Hepatocyte (in vitro differentiated cells): ENCODE results near the gene ADAMTS9. TPM values are rescaled to one million over a fixed set of nuclear protein-coding genes. Genes with fewer than 3 reads are reported as not detected.

Source experiments
- DNase-seq: peaks from one replicate; pipeline ENCODE4 v3.0.0-alpha.2; 2016; ENCODE audit warnings: low spot score
- H2AFZ ChIP-seq: fragments of 200-600 bp; sonication (generic); 2 replicates; pipeline ENCODE4 v1.6.0; 2016; ENCODE audit warnings: antibody characterized with exemption, mild to moderate bottlenecking
- H3K27ac ChIP-seq: fragments of 200-600 bp; sonication (generic); 2 replicates; pipeline ENCODE4 v1.5.1; 2016; ENCODE audit warnings: mild to moderate bottlenecking
- H3K27me3 ChIP-seq: fragments of 200-600 bp; sonication (generic); 2 replicates; pipeline ENCODE4 v1.6.1; 2016
- H3K36me3 ChIP-seq: fragments of 200-600 bp; sonication (generic); replicated peaks from 2 replicates; pipeline ENCODE4 v1.5.1; 2016; ENCODE audit warnings: low read depth; ENCODE audit not compliant: insufficient read depth
- H3K4me1 ChIP-seq: fragments of 200-600 bp; sonication (generic); 2 replicates; pipeline ENCODE4 v1.5.1; 2016; ENCODE audit warnings: mild to moderate bottlenecking, moderate library complexity; ENCODE audit not compliant: insufficient read depth
- H3K4me2 ChIP-seq: fragments of 200-600 bp; sonication (generic); 2 replicates; pipeline ENCODE4 v1.6.0; 2016
- H3K4me3 ChIP-seq: fragments of 200-600 bp; sonication (generic); 2 replicates; pipeline ENCODE4 v1.5.1; 2016; ENCODE audit warnings: mild to moderate bottlenecking
- H3K79me2 ChIP-seq: fragments of 200-600 bp; sonication (generic); 2 replicates; pipeline ENCODE4 v1.6.0; 2017; ENCODE audit warnings: mild to moderate bottlenecking
- H3K9me2 ChIP-seq: fragments of 200-600 bp; sonication (generic); replicated peaks from 2 replicates; pipeline ENCODE4 v1.6.0; 2017; ENCODE audit warnings: mild to moderate bottlenecking; ENCODE audit not compliant: insufficient read depth
- H3K9me3 ChIP-seq: fragments of 200-600 bp; sonication (generic); 2 replicates; pipeline ENCODE4 v1.5.1; 2016; ENCODE audit warnings: low read depth, mild to moderate bottlenecking
- H4K20me1 ChIP-seq: fragments of 200-600 bp; sonication (generic); 2 replicates; pipeline ENCODE4 v1.6.0; 2016; ENCODE audit warnings: mild to moderate bottlenecking; ENCODE audit not compliant: insufficient read depth, poor library complexity, severe bottlenecking
- EZH2 ChIP-seq: fragments of 200-600 bp; sonication (generic); IDR thresholded peaks from 2 replicates; pipeline ENCODE4 v1.6.1; 2016; ENCODE audit warnings: antibody characterized with exemption, mild to moderate bottlenecking, borderline replicate concordance
- EZH2phosphoT487 ChIP-seq: fragments of 200-600 bp; sonication (generic); IDR thresholded peaks from one replicate; pipeline ENCODE4 v1.6.1; 2018; ENCODE audit warnings: antibody characterized with exemption, mild to moderate bottlenecking, low read depth, moderate library complexity; ENCODE audit not compliant: unreplicated experiment, severe bottlenecking
- whole genome bisulfite sequencing: methylation state at CpG from one replicate; pipeline ENCODE4 v1.1.6; 2016; ENCODE audit warnings: low lambda C conversion rate; ENCODE audit errors: missing lambda C conversion rate; 5-methylcytosine and 5-hydroxymethylcytosine counted together
- polyA plus RNA-seq: library from polyadenylated mRNA; unstranded; fragments of >200 nt; fragmentation: Nextera tagmentation; extraction: Ambion mirVana; gene quantifications from 2 replicates; pipeline ENCODE4 v1.2.1, GENCODE V29; 2016
- total RNA-seq: library from RNA; depleted of rRNA; stranded (reverse); fragments of >200 nt; gene quantifications from 2 replicates; pipeline ENCODE4 v1.2.3, GENCODE V29; 2014
- TF ChIP-seq, protein P1 (sequence below): fragments of 200-600 bp; sonication (generic); IDR thresholded peaks from 2 replicates; pipeline ENCODE4 v1.5.1; 2016; ENCODE audit warnings: antibody characterized with exemption, mild to moderate bottlenecking; ENCODE audit not compliant: poor library complexity

ADAMTS9 gene
- total and polyA plus RNA-seq, 2 experiments from 2014 or later, result 56.9 to 145 TPM

DNA sequence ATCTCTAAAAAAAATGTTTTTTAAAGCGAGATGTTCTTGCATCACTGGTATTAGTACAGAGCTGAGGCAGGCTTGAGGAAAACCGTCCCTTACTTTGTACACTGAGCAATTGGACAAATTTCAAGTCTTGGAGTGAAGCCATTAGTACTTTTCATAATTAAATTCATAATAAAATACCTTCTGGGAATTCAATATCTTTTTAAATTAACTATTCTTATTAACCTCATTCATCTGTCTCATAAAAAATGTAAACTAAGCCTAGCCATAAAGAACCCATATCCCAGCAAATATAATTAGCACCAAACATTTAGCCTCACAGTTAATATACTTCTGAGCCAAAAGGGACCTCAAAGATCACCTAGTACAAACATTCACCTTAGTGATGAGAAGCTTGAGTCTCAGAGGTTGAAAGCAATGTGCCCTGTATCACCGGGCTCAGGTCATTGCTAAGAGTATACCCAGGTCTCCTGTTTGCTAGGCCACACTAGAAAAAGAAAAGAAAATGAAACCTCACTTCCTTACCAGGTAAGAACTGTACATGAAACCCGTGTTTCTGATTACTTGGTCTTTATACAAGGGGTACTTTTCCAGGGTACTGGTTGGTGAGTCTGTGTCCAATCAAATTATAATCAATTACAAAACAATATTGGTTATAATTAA lies 192.5 kb downstream of the ADAMTS9 start:
- Histone ChIP-seq H2AFZ (no peak overlapping the region), H3K36me3 (no peaks in the 10 kb centered on the region), H3K79me2 (no peaks in the 10 kb centered on the region), H4K20me1 (no peaks in the 10 kb centered on the region), H3K27ac (no peak overlapping the region), H3K4me1 (peaks cover 23% of the 10 kb centered on the region), H3K27me3 (no peaks in the 10 kb centered on the region), H3K4me3 (no peak overlapping the region), H3K4me2 (no peak overlapping the region), H3K9me3 (no peaks in the 10 kb centered on the region), H3K9me2 (no peaks in the 10 kb centered on the region)
- DNase-seq, result no peak
- TF ChIP-seq EZH2phosphoT487 (no peak), EZH2 (no peak)
- TF ChIP-seq, protein P1, sequence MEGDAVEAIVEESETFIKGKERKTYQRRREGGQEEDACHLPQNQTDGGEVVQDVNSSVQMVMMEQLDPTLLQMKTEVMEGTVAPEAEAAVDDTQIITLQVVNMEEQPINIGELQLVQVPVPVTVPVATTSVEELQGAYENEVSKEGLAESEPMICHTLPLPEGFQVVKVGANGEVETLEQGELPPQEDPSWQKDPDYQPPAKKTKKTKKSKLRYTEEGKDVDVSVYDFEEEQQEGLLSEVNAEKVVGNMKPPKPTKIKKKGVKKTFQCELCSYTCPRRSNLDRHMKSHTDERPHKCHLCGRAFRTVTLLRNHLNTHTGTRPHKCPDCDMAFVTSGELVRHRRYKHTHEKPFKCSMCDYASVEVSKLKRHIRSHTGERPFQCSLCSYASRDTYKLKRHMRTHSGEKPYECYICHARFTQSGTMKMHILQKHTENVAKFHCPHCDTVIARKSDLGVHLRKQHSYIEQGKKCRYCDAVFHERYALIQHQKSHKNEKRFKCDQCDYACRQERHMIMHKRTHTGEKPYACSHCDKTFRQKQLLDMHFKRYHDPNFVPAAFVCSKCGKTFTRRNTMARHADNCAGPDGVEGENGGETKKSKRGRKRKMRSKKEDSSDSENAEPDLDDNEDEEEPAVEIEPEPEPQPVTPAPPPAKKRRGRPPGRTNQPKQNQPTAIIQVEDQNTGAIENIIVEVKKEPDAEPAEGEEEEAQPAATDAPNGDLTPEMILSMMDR, result no peak
- WGBS, result 76% methylated on average over 4 of the region's 4 CpGs

- H3K9me2 ChIP-seq, result no peaks in the 10 kb centered on the region
- H3K4me2 ChIP-seq, result no peak overlapping the region
- DNase-seq, result no peak
- no peak overlapping the region for H3K4me3 ChIP-seq
- no peaks in the 10 kb centered on the region for H4K20me1 ChIP-seq
- H2AFZ ChIP-seq, result no peak overlapping the region
- H3K27me3 ChIP-seq, result no peaks in the 10 kb centered on the region
- no peaks in the 10 kb centered on the region for H3K9me3 ChIP-seq
- H3K27ac ChIP-seq, result no peak overlapping the region
- peaks cover 30% of the 10 kb centered on the region for H3K4me1 ChIP-seq
- no peak for TF ChIP-seq EZH2
- no peak for TF ChIP-seq EZH2phosphoT487
- no peaks in the 10 kb centered on the region for H3K79me2 ChIP-seq
- H3K36me3 ChIP-seq, result no peaks in the 10 kb centered on the region
- 74% methylated on average over 2 of the region's 2 CpGs for WGBS
Measured at GRCh38 chr3:64494526-64494925, 193.3 kb downstream of the ADAMTS9 start.

DNA sequence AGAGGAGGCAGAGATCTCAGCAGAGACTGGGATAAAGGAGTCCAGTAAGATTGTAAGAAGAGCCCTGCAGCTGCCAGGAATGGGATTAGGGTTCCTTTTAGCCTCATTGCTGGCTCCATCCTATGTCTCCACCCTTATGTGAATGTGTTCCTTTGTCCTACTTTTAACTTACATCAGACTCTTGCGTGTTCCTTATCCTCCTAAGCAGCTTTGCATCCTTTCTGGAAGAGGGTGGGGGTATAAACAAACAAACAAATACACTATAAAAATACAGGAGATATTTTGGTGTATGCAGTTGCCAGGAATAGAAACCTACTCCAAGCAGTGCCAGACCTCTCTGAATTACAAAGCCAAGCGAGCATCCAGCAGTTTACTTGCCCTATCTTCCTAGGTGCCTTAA lies 194.7 kb downstream of the ADAMTS9 start:
- Histone ChIP-seq H2AFZ (no peak overlapping the region), H3K36me3 (no peaks in the 10 kb centered on the region), H4K20me1 (no peaks in the 10 kb centered on the region), H3K4me2 (no peak overlapping the region), H3K27me3 (no peaks in the 10 kb centered on the region), H3K4me3 (no peak overlapping the region), H3K79me2 (no peaks in the 10 kb centered on the region), H3K27ac (no peak overlapping the region), H3K9me3 (no peaks in the 10 kb centered on the region), H3K4me1 (peaks cover 36% of the 10 kb centered on the region), H3K9me2 (no peaks in the 10 kb centered on the region)
- 89% methylated on average over 2 of the region's 2 CpGs for WGBS
- no peak for DNase-seq
- no peak for TF ChIP-seq EZH2
- TF ChIP-seq, protein P1, result no peak
- TF ChIP-seq EZH2phosphoT487, result no peak

DNA sequence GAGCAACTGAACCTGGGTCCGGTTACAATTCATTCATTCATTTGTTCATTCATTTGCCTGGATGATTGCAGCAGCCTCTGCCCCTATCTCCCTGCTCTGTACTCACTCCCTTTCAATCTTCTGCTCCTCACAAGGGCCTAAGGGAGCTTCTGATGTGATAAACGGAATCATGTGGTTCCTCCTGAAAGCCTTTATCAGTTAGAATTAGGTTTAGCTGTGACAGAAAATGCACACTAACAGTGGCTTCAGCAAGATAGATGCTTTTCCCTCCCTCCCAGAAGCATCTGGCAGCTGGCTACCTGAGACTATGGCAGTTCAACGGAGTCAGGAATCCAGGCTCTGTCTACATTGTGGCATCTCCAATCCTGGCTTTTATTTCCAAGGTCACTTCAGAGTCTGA lies 196.0 kb downstream of the ADAMTS9 start:
- H3K36me3 ChIP-seq, result no peaks in the 10 kb centered on the region
- no peaks in the 10 kb centered on the region for H3K9me2 ChIP-seq
- no peak for TF ChIP-seq EZH2phosphoT487
- TF ChIP-seq, protein P1, result no peak
- no peak for TF ChIP-seq EZH2
- peak overlapping the region; percentile 72 for H3K4me2 ChIP-seq
- no peaks in the 10 kb centered on the region for H4K20me1 ChIP-seq
- peaks cover 36% of the 10 kb centered on the region for H3K4me1 ChIP-seq
- no peaks in the 10 kb centered on the region for H3K79me2 ChIP-seq
- no peak overlapping the region for H2AFZ ChIP-seq
- no peak overlapping the region for H3K4me3 ChIP-seq
- no peak for DNase-seq
- no peak overlapping the region for H3K27ac ChIP-seq
- WGBS, result 58% methylated on average over 3 of the region's 3 CpGs
- no peaks in the 10 kb centered on the region for H3K9me3 ChIP-seq
- no peaks in the 10 kb centered on the region for H3K27me3 ChIP-seq
